Stimulated activated CD4-positive, alpha-beta T cell treated with anti-CD3 and anti-CD28 coated beads, Interleukin-4, amount 100 ng/mL, for 48 hours (primary cell): ENCODE results near the gene HRH4.

Source experiments
- DNase-seq, 2 donors: peaks; one replicate each; pipeline ENCODE4 v3.0.0-alpha.2; 2020; ENCODE audit warnings: low read depth in 2 of 2

The HRH4 gene

GRCh38 chr18:24466771-24467170 lies 6.3 kb downstream of the HRH4 start:
- no peak for DNase-seq

GRCh38 chr18:24470022-24470618 lies 9.7 kb downstream of the HRH4 start:
- no peak for DNase-seq

- DNase-seq, result no peak
Measured at GRCh38 chr18:24470805-24471204, 10.4 kb downstream of the HRH4 start.

- DNase-seq, result no peak
Measured at GRCh38 chr18:24472591-24472990, 12.2 kb downstream of the HRH4 start.

- no peak for DNase-seq
Measured at GRCh38 chr18:24474406-24474805, 14.0 kb downstream of the HRH4 start.

GRCh38 chr18:24475926-24476589 lies 15.6 kb downstream of the HRH4 start:
- no peak for DNase-seq

- no peak for DNase-seq
Measured at GRCh38 chr18:24479371-24479770, 18.9 kb downstream of the HRH4 start.

- DNase-seq, result no peak
Measured at GRCh38 chr18:24482821-24483220, 22.4 kb downstream of the HRH4 start.

GRCh38 chr18:24485681-24486080 lies 25.2 kb downstream of the HRH4 start:
- no peak for DNase-seq

- DNase-seq, result no peak
Measured at GRCh38 chr18:24486684-24487083, 26.2 kb downstream of the HRH4 start.

GRCh38 chr18:24488824-24489493 lies 28.5 kb downstream of the HRH4 start:
- DNase-seq, result no peak

- DNase-seq, result no peak
Measured at GRCh38 chr18:24490539-24490938, 30.1 kb downstream of the HRH4 start.

- no peak for DNase-seq
Measured at GRCh38 chr18:24491927-24492834, 31.7 kb downstream of the HRH4 start.

- no peak for DNase-seq
Measured at GRCh38 chr18:24494586-24494985, 34.1 kb downstream of the HRH4 start.

- no peak for DNase-seq
Measured at GRCh38 chr18:24497031-24497754, 36.8 kb downstream of the HRH4 start.

GRCh38 chr18:24499814-24500213 lies 39.4 kb downstream of the HRH4 start:
- DNase-seq, result no peak

- DNase-seq, result no peak
Measured at GRCh38 chr18:24500217-24500616, 39.8 kb downstream of the HRH4 start.

GRCh38 chr18:24500766-24501165 lies 40.3 kb downstream of the HRH4 start:
- DNase-seq, result no peak

GRCh38 chr18:24502667-24503523 lies 42.5 kb downstream of the HRH4 start:
- no peak for DNase-seq

GRCh38 chr18:24504401-24504800 lies 44.0 kb downstream of the HRH4 start:
- no peak for DNase-seq

GRCh38 chr18:24506175-24506574 lies 45.7 kb downstream of the HRH4 start:
- DNase-seq, result no peak
